IPS-11a (cell line): ENCODE data around the gene ECPAS.
"Not testable (repeated sequence)": the region's sequence is repeated elsewhere in the genome, so short reads cannot be mapped to it uniquely, and the experiment has no call there.

Source experiments
- H3K4me3 ChIP-seq: one replicate; pipeline ENCODE4 v1.5.1; 2013; ENCODE audit warnings: low read depth, low read length, control low read depth

Gene ECPAS

DNA sequence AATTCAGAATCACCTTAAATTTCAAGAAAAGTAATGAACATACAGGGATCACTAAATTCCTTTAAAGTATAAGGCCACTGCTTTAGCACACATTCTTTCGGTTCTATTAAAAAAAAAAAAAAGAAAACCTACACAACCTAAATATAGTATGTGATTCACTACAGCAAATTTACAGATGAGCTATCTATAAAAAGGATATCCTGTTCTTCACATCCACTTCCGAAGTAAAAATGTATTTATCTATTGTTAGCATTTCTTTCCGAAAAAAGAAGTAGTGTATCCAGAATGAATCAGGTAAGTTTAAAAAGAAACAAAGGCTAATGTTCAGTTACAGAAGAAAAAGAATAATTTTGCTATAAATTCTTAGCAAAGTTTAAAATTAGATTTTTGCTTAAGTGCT is 70.2 kb downstream of the ECPAS start:
- H3K4me3 ChIP-seq, result no peak overlapping the region

DNA sequence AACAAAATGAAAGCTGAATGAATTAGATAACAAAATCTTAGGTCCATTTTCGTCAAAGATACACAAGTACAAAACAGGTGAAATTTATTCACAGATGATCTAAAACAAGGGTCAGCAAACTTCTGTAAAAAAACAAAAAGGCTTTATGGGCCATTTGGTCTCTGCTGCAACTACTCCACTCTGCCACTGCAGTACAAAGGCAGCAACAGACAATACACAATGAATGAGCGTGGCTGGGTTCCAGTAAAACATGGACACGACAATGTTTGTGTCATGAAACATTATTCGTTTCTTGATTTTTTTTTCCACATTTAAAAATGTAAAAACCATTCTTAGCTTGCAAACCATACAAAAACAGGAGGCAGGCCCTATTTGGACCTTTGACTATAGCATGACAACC is 71.9 kb downstream of the ECPAS start:
- H3K4me3 ChIP-seq, result no peak overlapping the region

DNA sequence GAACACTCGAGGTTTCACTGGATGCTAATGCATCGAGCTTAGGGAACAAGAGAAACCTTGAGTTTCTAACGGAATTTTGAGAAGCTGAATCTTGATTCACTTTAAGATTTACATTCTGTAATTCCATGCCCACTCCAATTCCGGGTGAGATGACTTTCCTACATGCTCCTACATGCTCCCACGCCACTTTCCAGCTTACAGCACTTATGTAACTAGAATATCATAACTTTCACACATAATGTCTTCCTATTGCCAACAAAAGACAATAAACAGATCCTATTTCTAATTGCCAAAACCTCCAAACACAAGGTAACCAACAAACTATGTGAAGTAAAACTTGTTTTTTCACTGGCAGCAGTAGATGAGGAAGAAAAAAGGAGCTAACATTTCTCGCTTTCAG is 72.9 kb downstream of the ECPAS start:
- H3K4me3 ChIP-seq, result no peak overlapping the region

DNA sequence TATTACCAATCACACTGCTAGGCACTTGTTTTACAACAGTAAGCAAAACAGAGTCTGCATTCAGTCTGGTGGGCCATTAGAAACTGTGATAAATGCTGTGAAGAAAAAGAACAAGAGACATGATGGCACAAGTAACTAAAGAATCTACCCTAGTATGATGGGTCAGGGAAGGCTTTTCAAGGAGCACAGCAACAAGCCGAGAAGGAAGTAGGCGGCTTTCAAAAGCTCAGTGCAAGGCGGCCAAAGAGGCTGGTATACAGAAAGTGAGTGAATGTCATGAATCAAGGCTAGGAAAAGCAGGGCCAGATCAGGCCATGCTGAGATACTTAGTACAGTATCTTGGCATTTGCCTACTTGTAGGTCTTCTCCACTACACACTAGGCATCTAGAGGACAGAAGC is 76.4 kb downstream of the ECPAS start:
- no peak overlapping the region for H3K4me3 ChIP-seq

DNA sequence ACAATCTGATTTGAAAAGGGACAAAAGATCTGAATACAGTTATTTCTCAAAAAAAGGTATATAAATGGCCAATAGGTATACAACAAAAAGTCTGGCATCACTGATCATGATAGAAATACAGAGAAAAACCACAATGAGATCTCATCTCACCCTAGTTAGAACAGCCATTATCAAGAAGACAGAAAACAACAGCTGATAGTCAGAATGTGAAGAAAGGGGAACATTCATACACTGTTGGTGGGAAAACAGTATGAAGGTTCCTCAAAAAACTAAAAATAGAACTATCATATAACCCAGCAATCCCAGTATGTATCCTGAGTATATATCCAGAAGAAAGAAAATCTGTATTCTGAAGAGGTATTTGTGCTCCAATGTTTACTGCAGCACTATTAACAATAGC is 78.5 kb downstream of the ECPAS start:
- no peak overlapping the region for H3K4me3 ChIP-seq

DNA sequence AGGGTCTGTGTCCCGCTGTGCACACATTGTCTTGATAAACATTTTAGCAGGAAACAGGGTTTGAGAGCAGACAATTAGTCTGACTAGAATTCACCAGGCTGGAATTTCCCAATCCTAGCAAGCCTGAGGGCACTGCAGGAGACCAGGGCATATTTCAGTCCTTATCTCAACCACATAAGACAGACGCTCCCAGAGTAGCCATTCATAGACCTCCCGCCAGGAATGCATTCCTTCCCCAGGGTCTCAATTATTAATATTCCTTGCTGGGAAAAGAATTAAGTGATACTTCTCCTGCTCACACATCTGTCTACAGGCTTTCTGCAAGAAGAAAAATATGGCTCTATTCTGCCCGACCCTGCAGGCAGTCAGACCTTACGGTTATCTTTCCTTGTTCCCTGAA is 82.7 kb downstream of the ECPAS start:
- not testable (repeated sequence) for H3K4me3 ChIP-seq

DNA sequence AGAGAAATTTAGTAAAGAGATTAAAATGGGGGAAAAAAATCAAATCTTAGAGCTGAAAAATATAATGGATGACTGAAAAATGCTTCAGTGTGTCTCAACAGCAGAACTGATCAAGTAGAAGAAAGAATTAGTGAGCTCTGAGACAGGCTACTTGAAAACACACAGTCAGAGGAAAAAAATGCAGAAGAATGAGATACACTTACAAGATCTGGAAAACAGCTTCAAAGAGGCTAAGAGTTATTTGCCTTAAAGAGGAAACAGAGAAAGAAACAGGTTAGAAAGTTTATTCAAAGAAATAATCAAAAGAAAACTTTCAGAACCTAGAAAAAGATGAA is 83.7 kb downstream of the ECPAS start:
- no peak overlapping the region for H3K4me3 ChIP-seq

DNA sequence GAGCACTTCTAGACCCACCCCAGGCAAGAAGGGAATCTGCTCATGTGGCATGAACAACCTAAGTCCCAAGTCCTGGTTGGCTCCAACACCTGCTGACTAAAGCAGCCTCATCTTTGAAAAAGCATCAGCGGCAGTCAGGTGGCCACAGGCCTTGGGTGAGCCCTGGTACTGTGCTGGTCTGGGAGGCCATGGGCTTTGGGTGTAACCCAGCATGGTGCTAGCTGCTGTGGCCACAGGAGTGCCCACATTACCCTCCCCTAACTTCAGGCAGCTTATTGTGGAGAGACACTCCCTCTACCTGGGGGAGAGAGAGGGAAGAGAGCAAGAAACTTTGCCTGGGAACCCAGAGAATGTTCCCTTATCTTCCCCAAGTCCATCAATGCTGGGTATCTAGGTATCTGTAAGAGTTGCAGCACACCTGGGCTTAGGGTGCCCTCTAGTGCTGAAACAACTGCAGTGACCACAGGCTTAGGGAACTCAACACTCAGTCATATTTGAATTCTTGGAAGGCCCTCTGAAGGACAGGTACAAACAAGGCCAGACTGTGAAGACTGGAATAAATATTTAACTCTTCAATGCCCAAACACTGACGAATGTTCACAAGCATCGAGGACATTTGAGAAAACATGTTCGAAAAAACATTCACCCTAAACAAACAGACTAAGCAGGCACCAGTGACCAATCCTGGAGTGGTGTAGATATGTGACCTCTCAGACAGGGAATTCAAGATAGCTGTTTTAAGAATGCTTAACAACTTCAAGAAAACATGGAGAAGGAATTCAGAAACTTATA is 84.2 kb downstream of the ECPAS start:
- no peak overlapping the region for H3K4me3 ChIP-seq

DNA sequence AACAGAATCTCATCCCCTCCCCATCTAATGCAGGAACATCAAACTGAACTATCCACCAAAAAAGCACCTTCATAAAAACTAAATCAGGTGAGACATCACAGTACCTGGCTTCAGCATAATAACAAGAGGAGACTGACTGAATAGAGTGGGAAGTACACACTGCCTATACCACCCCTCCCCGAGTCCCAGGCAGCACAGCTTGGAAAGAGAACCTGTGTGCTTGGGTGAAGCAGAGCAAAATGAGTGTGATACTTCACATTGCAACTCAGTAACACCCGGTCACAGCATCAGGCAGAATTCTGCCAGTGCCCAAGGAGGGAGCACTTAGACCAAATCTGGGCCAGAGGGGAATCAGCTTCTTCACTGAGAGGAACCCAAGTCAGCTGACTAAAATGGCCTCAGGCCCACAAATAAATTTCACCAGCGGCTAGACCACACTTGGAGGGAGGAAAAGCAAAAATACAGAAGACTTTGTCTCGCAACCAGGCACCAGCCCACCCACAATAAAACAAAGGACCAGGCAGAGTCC is 84.9 kb downstream of the ECPAS start:
- no peak overlapping the region for H3K4me3 ChIP-seq

DNA sequence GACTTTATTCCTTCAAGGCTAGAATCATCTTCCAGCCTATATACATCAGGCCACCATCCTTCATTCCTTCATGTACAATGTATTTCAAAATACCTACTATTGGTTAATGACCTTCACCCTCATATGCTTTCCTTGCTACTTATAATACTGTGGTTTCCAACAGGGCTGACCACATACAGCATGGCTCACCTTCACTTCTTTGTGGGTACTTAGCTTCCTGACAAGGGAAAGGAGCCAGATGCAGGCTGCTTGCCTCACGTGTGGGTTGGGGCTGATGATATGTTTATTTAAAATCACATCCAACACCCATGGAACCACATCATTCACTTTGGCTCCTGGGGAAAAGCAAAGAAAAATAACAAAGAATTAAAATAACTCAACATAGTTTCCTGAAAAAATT is 90.2 kb downstream of the ECPAS start:
- H3K4me3 ChIP-seq, result no peak overlapping the region

DNA sequence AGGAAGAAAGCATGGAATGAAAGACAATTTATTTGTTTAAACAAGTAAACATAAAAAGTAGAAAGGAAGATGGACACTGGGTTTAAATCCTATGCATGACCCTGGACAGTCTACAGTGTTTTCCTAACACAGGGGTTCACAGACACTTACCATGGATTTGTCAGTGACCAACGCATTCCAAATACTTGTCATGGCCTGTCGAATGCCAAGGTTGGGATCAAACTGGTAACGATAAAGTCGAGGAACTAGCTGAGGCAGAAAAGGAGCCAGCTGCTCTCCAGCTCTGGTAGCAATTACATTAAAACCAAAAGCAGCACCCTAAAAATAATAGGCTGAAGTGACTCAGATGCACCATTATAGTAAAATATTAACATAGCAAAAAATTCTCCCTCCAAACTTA is 94.8 kb downstream of the ECPAS start:
- no peak overlapping the region for H3K4me3 ChIP-seq

DNA sequence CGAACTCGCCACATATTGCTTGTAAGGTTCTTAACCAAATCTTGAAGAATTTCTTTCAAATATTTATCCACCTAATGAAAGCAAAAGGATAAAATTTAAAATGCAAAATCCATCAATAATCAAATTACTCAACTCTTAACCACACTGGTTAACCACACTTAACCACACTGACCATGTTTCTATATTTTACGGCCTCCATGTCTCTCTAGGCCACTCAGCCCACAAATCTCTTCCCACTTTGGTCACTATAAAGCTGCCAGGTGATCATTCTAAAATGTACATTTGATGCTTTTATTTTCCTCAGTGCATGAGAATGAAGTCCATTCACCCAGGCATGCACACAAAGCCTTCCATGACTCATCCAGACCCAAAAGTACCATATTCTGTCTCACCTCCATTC is 97.8 kb downstream of the ECPAS start:
- H3K4me3 ChIP-seq, result no peak overlapping the region

DNA sequence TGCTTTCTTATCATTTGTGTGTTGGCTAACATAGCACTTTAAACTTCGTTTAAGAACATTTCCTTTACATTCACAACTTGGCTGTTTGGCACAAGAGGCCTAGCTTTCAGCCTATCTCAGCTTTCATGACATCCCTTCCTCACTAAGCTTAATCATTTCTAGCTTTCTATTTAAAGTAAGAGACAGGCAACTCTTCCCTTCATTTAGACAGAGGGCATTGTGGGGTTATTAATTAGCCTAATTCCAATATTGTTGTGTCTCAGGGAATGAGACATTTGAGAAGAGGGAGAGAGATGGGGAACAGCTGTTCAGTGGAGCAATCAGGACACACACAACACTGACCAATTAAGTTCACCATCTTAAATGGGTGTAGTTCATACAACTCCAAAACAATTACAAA is 103.2 kb downstream of the ECPAS start:
- no peak overlapping the region for H3K4me3 ChIP-seq

DNA sequence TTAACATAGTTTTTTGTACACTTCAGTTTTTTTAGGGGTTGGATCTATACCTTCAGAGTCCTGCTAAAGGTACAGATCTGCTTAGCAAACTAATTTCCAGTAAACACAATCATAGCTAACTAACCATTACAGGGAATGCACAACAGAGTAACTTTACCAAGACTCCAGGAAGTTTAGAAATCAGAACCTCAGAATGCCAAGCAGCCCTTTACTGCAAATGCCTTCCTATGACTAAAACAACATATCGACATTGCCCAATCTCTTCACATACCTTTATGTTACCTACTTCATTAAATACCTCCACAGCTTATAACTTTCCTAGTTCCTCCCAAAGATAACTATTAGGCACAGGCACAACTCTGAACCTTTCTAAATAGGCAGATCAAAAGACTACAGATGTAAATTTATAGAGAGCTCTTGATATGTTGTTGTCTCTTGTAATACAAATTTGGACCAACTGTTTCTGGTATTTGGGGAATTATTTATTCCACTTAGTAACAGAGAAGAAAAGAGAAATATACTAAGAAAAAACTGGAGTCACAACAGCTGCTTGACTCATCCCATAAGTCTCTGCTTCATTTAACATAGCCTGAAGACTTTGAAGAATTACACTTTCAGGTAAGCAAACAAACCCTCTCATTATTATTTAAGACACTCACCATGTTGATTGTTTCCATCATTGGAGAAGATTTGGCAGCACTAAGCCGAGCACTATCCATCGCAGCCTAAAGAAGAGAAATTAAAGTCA is 108.2 kb downstream of the ECPAS start:
- no peak overlapping the region for H3K4me3 ChIP-seq

DNA sequence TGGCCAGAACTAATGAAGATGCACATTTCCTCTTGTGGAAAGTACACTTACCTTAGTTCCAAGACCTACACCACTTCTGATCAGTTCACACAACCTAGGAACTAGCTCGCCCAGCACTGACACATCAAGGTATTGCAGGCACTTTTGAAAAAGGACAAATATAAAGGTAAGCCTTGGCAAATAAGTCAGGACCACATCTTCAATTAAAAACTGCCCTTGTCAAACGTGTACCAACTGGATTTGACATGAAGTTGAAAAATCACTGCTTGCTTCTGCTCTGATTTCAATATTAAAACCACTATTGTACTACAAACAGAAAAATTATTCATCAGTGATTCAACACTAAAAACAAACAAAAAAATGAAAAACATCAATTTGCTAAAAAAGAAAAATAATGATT is 109.1 kb downstream of the ECPAS start:
- H3K4me3 ChIP-seq, result no peak overlapping the region

DNA sequence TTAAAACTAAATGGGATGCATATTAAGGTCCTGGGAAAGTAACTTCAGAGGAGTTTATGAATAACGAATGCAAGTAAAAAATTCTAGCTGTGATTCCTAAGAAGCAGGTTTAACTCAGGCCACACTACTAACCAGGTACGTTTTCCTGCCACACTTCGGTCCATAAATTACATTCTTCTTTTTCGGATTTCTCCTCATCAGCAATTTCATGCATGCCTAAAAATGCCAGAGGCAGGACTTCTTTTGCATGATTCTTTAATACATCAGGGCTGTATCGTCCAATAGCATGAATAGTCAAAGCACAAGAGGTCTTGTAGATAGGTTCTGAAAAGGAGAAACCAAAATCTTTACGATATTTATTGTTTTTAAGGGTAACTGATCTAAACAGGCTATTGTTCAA is 111.9 kb downstream of the ECPAS start:
- H3K4me3 ChIP-seq, result no peak overlapping the region

DNA sequence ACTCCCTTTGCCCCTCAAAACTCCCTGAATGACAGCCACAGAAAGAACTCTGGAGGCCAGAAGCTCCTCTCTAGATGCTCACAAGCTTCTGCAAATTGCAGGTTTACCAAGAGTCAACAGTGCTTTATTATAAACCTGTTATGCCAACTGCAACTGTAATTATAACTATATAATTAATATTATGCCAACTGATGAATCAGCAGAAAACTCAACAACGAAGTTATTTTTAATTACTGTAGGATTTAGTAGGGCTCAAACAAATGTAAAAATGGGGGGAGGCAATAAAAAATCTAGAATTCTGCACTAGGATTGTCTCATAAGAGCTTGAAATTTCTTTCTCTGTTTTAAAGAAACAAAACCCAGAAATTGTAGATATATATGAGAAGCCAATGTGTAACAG is 117.2 kb downstream of the ECPAS start:
- H3K4me3 ChIP-seq, result no peak overlapping the region

DNA sequence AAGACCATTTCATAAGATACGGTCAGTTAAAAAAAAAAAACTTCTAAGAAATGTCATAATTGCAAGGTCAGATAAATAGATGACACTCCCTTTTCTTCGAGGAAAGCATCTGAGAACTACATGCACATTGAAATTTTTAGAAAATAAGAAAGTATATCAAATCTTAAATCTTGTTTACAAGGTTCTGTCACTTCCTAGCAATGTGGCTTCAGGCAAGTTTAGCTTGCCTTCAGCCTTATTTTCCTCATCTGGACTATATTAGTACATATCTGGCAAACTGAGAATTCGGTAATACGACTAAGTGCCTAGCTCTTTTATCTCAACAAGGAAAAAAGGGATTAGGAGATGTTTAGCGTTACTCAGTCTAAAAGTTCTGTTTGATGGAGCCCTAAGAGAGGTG is 121.7 kb downstream of the ECPAS start:
- H3K4me3 ChIP-seq, result no peak overlapping the region

DNA sequence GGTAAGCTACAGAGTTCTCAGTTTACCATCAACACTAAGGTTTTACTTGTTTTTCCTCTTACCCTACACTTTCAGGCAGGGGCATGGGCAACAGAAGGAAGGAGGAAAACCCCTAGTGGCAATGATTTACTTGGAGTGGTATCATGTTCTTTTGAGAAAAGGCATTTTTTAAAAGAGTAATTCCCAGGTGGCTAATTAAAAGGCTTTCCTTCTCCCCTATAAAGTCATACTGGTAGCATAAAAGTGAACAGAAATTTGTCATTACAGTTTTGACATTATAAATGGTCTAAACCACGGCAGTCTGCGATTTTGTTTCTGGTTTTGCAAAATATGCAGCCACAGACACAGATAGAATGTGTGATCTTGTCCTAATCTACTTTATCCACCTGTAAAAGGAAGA is 123.3 kb downstream of the ECPAS start:
- no peak overlapping the region for H3K4me3 ChIP-seq

DNA sequence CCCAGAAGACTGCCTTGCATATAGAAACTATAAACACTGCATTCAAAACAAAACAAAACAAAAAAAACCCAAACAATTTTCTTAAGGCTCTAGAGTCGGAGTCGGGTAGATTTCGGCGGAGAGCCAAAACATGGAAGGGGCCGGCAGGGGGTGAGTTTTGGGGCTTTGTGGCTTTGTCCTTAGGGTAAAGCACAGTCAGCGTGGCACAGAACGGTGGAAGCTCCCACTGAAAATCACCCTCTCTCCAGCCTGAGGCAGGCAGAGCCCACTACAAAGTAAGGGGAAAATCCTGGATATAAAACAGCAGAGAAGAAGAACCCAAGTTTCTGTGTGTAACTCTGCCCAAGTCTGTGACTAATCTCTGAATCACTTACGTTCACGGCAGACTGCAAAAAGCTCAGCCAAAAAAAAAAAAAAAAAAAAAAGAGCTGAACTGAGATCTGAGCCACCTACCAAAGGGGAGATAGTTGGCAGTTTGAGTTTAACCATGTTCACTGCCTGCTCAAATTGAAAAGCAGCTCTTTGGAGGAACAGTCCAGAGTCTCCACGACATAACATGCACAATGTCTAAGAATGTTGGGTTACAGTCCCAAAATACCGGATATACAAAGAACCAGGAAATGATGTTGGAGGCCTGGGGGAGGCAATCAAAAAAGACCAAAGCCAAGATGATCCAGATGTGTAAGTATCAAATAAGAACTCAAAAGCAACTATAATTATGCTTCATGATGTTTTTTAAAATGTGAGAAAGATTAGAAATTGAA is 127.5 kb downstream of the ECPAS start:
- no peak overlapping the region for H3K4me3 ChIP-seq

DNA sequence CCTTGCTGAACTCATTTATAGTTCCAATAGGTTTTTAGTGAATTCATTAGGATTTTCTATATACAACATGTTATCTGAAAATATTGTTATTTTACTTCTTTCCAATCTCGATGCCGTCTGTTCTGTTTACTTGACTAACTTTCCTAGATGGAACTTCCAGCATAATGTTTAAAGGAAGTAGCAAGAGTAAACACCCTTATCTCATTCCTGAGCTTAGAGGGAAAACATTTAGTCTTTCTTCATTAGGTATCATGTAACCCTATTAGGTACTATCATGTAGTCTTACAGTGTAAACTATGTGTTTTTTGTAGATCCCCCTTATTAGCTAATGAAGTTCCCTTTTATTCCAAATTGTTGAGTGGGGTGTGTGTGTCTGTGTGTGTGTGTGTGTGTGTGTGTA is 131.6 kb downstream of the ECPAS start:
- no peak overlapping the region for H3K4me3 ChIP-seq

DNA sequence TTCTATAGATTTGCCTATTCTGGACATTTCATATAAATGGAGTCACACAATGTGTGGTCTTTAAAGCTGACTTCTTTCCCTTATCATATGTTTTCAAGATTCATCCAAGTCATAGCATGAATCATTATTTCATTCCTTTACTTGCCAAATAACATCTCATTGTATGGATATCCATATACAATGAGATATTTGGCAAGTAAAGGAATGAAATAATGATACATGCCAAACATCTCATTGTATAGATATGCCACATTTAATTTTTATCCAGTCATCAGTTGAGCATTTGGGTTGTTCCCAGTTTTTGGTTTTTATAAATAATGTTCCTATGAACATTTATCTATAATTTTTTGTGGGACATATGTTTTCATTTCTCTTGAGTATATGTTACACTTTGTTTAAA is 133.6 kb downstream of the ECPAS start:
- H3K4me3 ChIP-seq, result no peak overlapping the region
